Testis (tissue), 2 donors: ENCODE results near the gene CLCA2.

ENCODE experiments used
- POLR2A ChIP-seq: fragments of 450-650 bp; IDR thresholded peaks from one replicate; pipeline ENCODE4 v1.6.1; 2017; ENCODE audit warnings: antibody characterized with exemption, mild to moderate bottlenecking, moderate library complexity
- TF ChIP-seq, protein P1 (sequence below), 3 experiments: fragments of 450-650 bp in 2 of 3; fragments of 200-600 bp in 1 of 3; sonication (generic) in 1 of 3; IDR thresholded peaks; one replicate each; pipeline ENCODE4 v1.5.1; 2016 to 2019; ENCODE audit warnings: antibody characterized with exemption in 3 of 3, mild to moderate bottlenecking in 2 of 3, moderate library complexity in 1 of 3

DNA sequence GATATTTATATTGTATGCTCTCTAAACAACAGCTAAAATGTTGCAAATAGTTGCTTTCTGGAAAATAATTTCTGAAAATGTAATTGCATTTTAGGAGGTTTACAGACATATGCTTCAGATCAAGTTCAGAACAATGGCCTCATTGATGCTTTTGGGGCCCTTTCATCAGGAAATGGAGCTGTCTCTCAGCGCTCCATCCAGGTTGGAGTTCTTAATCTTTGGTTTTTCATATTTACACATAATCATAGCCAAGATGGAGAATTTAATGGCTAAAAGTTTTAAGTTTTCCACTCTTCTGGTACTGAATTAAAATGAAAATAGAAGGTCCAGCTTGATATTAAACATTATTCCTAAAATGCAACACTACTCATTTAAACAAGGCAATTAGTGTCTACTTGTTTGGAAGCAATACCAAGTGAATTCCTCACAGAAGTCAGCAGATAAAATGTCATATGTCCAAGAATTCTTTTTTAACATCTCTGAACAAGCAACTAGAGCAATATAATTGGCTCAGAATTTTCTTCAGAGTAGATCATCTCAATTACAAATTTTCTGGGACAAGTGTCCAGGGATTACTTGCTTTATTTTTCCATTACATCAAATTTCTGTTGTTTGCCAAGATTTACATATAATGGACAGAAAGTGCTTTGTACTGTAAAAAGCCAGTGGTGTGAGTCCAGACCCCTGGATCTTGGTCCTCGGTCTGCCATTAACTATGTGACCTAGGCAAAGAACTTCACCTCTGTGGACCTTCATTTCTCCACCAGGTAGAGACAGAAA is 67.4 kb downstream of the CLCA2 start:
- TF ChIP-seq, protein P1, sequence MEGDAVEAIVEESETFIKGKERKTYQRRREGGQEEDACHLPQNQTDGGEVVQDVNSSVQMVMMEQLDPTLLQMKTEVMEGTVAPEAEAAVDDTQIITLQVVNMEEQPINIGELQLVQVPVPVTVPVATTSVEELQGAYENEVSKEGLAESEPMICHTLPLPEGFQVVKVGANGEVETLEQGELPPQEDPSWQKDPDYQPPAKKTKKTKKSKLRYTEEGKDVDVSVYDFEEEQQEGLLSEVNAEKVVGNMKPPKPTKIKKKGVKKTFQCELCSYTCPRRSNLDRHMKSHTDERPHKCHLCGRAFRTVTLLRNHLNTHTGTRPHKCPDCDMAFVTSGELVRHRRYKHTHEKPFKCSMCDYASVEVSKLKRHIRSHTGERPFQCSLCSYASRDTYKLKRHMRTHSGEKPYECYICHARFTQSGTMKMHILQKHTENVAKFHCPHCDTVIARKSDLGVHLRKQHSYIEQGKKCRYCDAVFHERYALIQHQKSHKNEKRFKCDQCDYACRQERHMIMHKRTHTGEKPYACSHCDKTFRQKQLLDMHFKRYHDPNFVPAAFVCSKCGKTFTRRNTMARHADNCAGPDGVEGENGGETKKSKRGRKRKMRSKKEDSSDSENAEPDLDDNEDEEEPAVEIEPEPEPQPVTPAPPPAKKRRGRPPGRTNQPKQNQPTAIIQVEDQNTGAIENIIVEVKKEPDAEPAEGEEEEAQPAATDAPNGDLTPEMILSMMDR (IDR thresholded peaks at IDR 0.05), result no peak
- no peak for TF ChIP-seq POLR2A
